Measurements from ENCODE around the gene IPO7.
"Not testable (repeated sequence)": the region's sequence is repeated elsewhere in the genome, so short reads cannot be mapped to it uniquely, and the experiment has no call there.

IPO7 gene

GRCh38 chr11:9384535-9385326, at the start of gene IPO7:
Gene IPO7 (plus strand): TSS chr11:9384652. CDS start chr11:9384764, 112 bp downstream.
- FAIRE-seq (peak; percentile 33), DNase-seq (ENCODE audit: insufficient read length, low spot score) (peak; percentile 92)

GRCh38 chr11:9341638-9342178, 42.7 kb upstream of the IPO7 start:
- DNase-seq (ENCODE audit: insufficient read length, low spot score) (no peak), FAIRE-seq (no peak)

DNA sequence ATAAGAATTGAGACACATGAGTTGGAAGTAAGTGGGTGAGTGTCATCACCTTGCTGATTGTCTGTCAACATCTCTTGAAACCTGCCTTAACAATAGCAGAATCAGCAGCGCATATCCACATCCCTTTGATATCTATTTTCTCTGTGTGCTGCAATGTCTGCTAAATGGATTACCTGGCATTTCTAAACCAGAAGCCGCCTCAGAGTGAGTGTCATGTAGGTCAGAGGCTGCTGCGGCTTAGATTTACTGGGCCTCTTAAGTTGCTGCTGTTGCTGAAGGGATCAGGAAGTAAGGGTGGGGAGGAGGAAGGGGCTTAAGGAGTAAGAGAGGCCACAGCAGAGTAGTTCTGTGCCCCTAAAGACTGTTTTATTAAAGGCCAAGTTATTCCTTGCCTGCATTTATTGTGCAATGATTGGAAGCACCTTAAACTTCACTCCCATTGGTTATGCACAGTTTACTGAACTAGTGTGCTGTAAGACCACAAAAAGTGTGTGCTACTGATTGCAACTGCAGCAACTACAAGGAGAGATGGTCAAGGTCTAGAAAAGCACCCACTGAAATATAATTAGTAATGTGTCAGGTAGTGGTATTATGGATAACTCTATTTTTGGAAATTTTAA, 40.3 kb upstream of the IPO7 start:
- FAIRE-seq = no peak
- DNase-seq (ENCODE audit: insufficient read length, low spot score) = no peak

- FAIRE-seq (no peak), DNase-seq (ENCODE audit: insufficient read length, low spot score) (no peak)
These were observed 37.4 kb upstream of the IPO7 start for GRCh38 chr11:9347100-9347499.

GRCh38 chr11:9347779-9348178, 36.7 kb upstream of the IPO7 start:
- not testable (repeated sequence) for FAIRE-seq; DNase-seq (ENCODE audit: insufficient read length, low spot score)

- no peak for FAIRE-seq
- no peak for DNase-seq (ENCODE audit: insufficient read length, low spot score)
These were observed 33.1 kb upstream of the IPO7 start for GRCh38 chr11:9351321-9351881.

GRCh38 chr11:9357041-9357440, 27.4 kb upstream of the IPO7 start:
- DNase-seq (ENCODE audit: insufficient read length, low spot score) (no peak), FAIRE-seq (no peak)

- not testable (repeated sequence) for DNase-seq (ENCODE audit: insufficient read length, low spot score); FAIRE-seq
These were observed 23.4 kb upstream of the IPO7 start for GRCh38 chr11:9360862-9361622.

DNA sequence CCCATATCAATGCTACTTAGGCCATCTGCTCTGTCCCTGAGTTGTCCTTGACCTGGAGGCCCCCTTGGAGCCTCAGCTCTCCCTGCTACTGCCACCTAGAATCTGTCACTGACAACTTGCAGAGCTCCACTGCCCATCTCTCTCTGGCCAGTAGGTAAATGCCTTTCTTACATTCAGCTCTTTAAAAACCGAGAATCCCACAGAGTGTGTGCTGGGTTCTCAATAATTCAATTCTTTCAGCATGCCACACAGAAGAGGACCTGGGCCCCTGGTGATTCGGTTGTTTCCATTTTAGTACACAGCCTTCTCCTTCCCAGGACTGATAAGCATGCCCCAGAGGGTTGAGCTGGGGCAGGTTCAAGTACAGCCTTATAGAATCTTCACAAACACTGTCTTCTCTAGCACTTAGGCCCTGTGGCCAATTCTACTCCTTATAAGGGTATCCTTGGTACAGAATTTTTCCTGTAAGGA, 22.0 kb upstream of the IPO7 start:
- DNase-seq (ENCODE audit: insufficient read length, low spot score) (no peak), FAIRE-seq (no peak)

GRCh38 chr11:9363954-9364912, 20.2 kb upstream of the IPO7 start:
- FAIRE-seq (peak; percentile 90), DNase-seq (ENCODE audit: insufficient read length, low spot score) (peak; percentile 96)

GRCh38 chr11:9367551-9367950, 16.9 kb upstream of the IPO7 start:
- no peak for DNase-seq (ENCODE audit: insufficient read length, low spot score)
- no peak for FAIRE-seq

- DNase-seq (ENCODE audit: insufficient read length, low spot score) = no peak
- FAIRE-seq = no peak
These were observed 7.4 kb upstream of the IPO7 start for GRCh38 chr11:9377036-9377435.

- no peak for FAIRE-seq
These were observed 5.4 kb upstream of the IPO7 start for GRCh38 chr11:9379041-9379440.

DNA sequence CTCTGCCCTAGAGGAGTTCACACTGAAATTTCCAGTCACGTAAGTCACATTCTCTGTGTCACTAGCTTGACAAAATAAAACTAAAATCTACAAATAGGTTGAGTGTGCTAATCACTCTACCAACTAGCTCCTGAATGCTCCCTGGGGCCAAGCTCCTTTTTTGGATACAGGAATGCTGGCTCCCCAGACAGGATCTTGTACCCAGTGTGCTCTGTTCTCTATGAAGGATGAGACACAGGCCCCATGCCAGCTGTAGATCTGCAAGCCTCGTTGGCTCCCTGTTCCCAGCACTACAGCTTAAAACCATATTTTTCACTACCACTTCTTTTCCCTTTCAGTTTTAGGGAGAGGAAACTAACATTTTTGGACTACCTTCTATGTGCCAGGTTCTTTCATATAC, 3.7 kb upstream of the IPO7 start:
- FAIRE-seq (no peak), DNase-seq (ENCODE audit: insufficient read length, low spot score) (no peak)

More at GRCh38 chr11:9379041-9379440, 5.4 kb upstream of the IPO7 start:
- DNase-seq (ENCODE audit: insufficient read length, low spot score) = no peak

DNA sequence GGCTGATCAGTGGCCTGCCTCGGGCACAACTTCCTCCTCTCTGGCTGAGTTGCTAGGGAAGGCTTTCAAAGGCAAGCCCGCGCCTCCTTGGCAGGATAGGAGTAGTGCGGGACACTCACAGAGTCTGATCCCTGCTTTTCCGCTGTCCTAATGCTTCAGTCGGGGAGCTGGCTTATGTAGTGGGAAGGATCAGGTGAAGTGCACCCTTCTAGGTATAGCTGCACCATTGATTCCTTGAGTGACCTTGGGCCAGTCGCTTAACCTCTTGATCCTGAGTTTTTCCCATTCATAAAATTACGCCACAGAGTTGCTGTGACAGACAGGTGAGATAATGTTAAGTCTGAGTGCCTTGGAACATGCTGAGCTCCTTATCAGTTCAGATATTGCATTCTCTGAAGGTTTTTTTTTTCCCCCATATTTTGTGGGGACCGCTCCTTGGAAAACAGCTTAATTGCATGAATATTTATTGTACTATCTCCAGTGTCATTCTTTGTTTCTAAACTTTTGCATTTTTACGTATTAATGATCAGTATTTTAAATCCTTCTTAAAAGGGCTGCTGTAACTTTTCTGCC, 961 bp downstream of the IPO7 start:
- no peak for FAIRE-seq
- DNase-seq (ENCODE audit: insufficient read length, low spot score) = peak; percentile 29

DNA sequence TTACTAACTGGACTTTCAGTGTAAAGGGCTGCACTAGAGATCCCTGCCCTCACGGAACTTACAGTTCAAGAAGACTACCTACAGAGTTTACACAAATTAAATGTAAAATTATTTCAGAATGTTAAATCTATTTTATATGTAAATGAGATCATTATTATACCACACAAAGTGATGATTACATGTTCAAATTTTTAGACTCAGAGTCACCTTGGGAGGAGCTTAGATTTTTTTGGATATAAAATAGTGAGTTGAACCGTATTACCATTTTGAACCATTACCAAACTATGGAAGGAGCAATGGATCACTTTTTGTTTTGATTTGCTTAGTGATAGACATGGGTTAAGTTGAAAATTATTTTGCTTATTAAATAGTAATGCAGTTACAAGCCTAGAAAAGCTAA, 1.6 kb downstream of the IPO7 start:
- FAIRE-seq (no peak), DNase-seq (ENCODE audit: insufficient read length, low spot score) (no peak)

GRCh38 chr11:9386901-9387300, 2.4 kb downstream of the IPO7 start:
- no peak for DNase-seq (ENCODE audit: insufficient read length, low spot score)
- FAIRE-seq = no peak

GRCh38 chr11:9396310-9396709, 11.9 kb downstream of the IPO7 start:
- FAIRE-seq (no peak), DNase-seq (ENCODE audit: insufficient read length, low spot score) (no peak)

- no peak for DNase-seq (ENCODE audit: insufficient read length, low spot score)
- no peak for FAIRE-seq
These were observed 12.3 kb downstream of the IPO7 start for GRCh38 chr11:9396752-9397151.
